Measurements from ENCODE around the gene TBC1D22B. TPM values are rescaled to one million over a fixed set of nuclear protein-coding genes. Genes with fewer than 3 reads are reported as not detected.
A peak's percentile ranks its signal among the peaks of the same experiment; 100 is the strongest.

The TBC1D22B gene
- total and polyA plus RNA-seq, 3 donors from 2014 or later = 23.1 to 36.4 (median 25.6) TPM

GRCh38 chr6:37317312-37318038, 59.9 kb downstream of the TBC1D22B start:
- intact Hi-C loops (cut with DNase I; ENCODE audit: low total_unique reads) = no loop called here
- Histone ChIP-seq H3K9me3 (no peaks in the 10 kb centered on the region), H3K27me3 (no peaks in the 10 kb centered on the region), H3K4me1 (peaks cover 4% of the 10 kb centered on the region), H3K36me3 (ENCODE audit: low read depth, missing control alignments) (no peaks in the 10 kb centered on the region), H3K4me3 (no peak overlapping the region), H3K27ac (no peak overlapping the region)
- 85 to 87% methylated on average over 5 of the region's 5 CpGs for WGBS, 2 donors
- no peak for DNase-seq
- TF ChIP-seq, protein P1, sequence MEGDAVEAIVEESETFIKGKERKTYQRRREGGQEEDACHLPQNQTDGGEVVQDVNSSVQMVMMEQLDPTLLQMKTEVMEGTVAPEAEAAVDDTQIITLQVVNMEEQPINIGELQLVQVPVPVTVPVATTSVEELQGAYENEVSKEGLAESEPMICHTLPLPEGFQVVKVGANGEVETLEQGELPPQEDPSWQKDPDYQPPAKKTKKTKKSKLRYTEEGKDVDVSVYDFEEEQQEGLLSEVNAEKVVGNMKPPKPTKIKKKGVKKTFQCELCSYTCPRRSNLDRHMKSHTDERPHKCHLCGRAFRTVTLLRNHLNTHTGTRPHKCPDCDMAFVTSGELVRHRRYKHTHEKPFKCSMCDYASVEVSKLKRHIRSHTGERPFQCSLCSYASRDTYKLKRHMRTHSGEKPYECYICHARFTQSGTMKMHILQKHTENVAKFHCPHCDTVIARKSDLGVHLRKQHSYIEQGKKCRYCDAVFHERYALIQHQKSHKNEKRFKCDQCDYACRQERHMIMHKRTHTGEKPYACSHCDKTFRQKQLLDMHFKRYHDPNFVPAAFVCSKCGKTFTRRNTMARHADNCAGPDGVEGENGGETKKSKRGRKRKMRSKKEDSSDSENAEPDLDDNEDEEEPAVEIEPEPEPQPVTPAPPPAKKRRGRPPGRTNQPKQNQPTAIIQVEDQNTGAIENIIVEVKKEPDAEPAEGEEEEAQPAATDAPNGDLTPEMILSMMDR (IDR thresholded peaks at IDR 0.05) = no peak
- no peak for TF ChIP-seq POLR2A (IDR thresholded peaks at IDR 0.05)

DNA sequence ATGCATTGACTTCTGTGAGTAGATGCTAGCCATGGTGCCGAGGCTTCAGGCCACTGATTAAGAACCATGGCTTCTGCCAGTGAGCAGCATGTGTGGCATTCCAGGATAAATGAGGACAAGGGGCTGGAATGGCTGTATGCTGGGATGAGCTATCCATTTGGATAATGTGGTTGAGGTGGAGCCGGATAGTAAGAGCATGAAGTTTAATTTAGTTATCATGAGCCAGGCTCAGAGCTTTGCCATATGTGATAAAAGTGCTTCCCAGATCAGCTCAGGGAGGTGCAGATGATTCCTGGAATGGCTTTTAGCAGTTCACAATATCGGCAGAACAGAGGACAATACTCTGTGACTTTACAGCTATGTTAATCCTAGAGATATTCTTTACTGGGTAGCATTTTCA, 61.6 kb downstream of the TBC1D22B start:
- no peaks in the 10 kb centered on the region for H3K27me3 ChIP-seq
- no peak overlapping the region for H3K4me3 ChIP-seq
- TF ChIP-seq POLR2A (IDR thresholded peaks at IDR 0.05) = no peak
- TF ChIP-seq, protein P1 (IDR thresholded peaks at IDR 0.05) = no peak
- H3K27ac ChIP-seq = no peak overlapping the region
- intact Hi-C loops (cut with DNase I; ENCODE audit: low total_unique reads) = no loop called here
- WGBS, 2 donors = 73 to 89% methylated on average over 3 of the region's 3 CpGs
- H3K36me3 ChIP-seq (ENCODE audit: low read depth, missing control alignments) = no peaks in the 10 kb centered on the region
- H3K9me3 ChIP-seq = no peaks in the 10 kb centered on the region
- peaks cover 4% of the 10 kb centered on the region for H3K4me1 ChIP-seq
- no peak for DNase-seq

DNA sequence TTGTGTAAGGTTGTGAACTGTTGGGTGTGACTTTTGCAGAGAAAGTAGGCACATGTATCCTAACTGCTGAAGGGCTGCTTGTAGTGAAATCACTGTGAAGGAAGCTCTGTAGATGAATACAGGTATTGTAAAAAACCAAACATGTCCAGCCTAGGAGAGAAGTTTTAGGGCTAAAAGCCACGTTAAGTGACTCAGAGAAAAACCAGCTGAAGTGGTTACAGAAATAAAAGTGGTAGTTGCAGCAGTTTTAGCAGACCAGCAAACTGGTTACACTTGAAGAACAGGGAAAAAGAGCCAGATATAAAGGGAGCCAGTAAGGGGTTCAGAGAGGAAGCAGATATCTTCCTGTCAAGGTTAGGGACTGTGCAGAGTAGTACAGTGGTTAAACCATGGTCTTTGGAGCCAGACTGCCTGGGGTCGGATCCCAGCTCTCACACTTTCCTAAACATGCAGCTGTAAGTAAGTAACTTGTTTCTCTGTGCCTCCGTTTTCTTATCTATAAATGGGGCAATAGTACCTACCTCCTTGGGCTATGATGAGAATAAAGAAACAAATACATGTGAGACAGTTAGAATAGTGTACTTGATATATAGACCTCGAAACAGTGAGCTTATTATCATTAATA, 62.4 kb downstream of the TBC1D22B start:
- Histone ChIP-seq H3K9me3 (no peaks in the 10 kb centered on the region), H3K36me3 (ENCODE audit: low read depth, missing control alignments) (no peaks in the 10 kb centered on the region), H3K4me1 (peaks cover 4% of the 10 kb centered on the region), H3K27me3 (no peaks in the 10 kb centered on the region), H3K4me3 (no peak overlapping the region), H3K27ac (peak overlapping the region in 1 of 2 donors; percentile 19)
- WGBS, 2 donors = 59 to 74% methylated on average over 4 of the region's 4 CpGs
- no peak for TF ChIP-seq POLR2A (IDR thresholded peaks at IDR 0.05)
- TF ChIP-seq, protein P1 (IDR thresholded peaks at IDR 0.05) = no peak
- no peak for DNase-seq
- intact Hi-C loops (cut with DNase I; ENCODE audit: low total_unique reads) = loop anchor here (10.0 kb wide), 1 partner anchor 375 kb away; the partner anchor contains the start of gene MDGA1

DNA sequence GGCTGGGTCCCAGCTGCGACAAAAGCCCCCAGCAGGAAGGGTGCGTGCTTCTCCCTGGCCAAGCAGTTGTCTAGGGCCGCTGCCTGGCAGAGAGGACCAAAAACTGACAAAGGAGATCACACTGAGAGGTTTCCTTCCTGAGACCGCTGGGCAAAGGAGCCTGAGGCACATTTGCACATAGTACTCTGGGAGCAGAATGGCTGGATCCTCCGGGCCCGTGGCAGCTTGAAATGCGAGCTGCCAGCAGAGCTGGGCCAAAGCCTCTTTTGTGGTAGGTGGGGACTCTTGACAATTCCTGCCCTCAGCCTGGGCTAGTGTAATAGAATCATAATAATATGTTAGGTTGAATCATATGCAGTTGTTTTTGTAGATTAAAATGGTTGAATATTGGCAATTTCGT, 63.1 kb downstream of the TBC1D22B start:
- Histone ChIP-seq H3K27me3 (no peaks in the 10 kb centered on the region), H3K27ac (peak overlapping the region in 1 of 2 donors; percentile 19), H3K4me3 (no peak overlapping the region), H3K36me3 (ENCODE audit: low read depth, missing control alignments) (no peaks in the 10 kb centered on the region), H3K9me3 (no peaks in the 10 kb centered on the region), H3K4me1 (peaks cover 4% of the 10 kb centered on the region)
- WGBS, 2 donors = 81 to 90% methylated on average over 8 of the region's 8 CpGs
- intact Hi-C loops (cut with DNase I; ENCODE audit: low total_unique reads) = loop anchor here (10.0 kb wide), 1 partner anchor 374 kb away; the partner anchor contains the start of gene MDGA1
- DNase-seq = no peak
- TF ChIP-seq POLR2A (IDR thresholded peaks at IDR 0.05) = no peak
- TF ChIP-seq, protein P1 (IDR thresholded peaks at IDR 0.05) = no peak
